A673 (cell line): ENCODE data around the gene CRLF1. TPM values are rescaled to one million over a fixed set of nuclear protein-coding genes. Genes with fewer than 3 reads are reported as not detected.

Experiments
- BruUV-seq: library from RNA; stranded (reverse); fragments of 400-500 nt; replicated peaks from 2 replicates; lab custom pipeline; 2021; lab: Mats Ljungman, UMichigan
- CTCF ChIA-PET: fragments of 300-600 bp; sonication (Branson Sonifier 250); formaldehyde crosslinking; loops from one replicate; lab custom pipeline; 2022; ENCODE audit warnings: antibody characterized with exemption; lab: Charles Lee
- POLR2A ChIA-PET: fragments of 300-600 bp; sonication (Branson Sonifier 250); formaldehyde crosslinking; loops from one replicate; lab custom pipeline; 2022; ENCODE audit warnings: antibody characterized with exemption; ENCODE audit not compliant: low non-redundant PET; lab: Charles Lee
- DNase-seq: peaks from one replicate; pipeline ENCODE4 v3.0.0-alpha.2; 2015; ENCODE audit warnings: low spot score
- H3K27ac ChIP-seq: fragments of 200-600 bp; sonication (generic); 2 replicates; pipeline ENCODE4 v1.5.1; 2016; ENCODE audit warnings: mixed run types, low read depth, mild to moderate bottlenecking, mixed read lengths, antibody characterized with exemption, low read length; ENCODE audit not compliant: poor library complexity, severe bottlenecking
- H3K27me3 ChIP-seq: fragments of 200-600 bp; sonication (generic); replicated peaks from 2 replicates; pipeline ENCODE4 v1.6.1; 2017; ENCODE audit warnings: mixed run types, low read depth, mild to moderate bottlenecking, mixed read lengths, antibody characterized with exemption, low read length; ENCODE audit not compliant: insufficient read depth, poor library complexity
- H3K36me3 ChIP-seq: fragments of 200-600 bp; sonication (generic); 2 replicates; pipeline ENCODE4 v1.6.1; 2016; ENCODE audit warnings: mixed run types, mild to moderate bottlenecking, mixed read lengths, antibody characterized with exemption, low read length; ENCODE audit not compliant: insufficient read depth, poor library complexity, severe bottlenecking
- H3K4me1 ChIP-seq: fragments of 200-600 bp; sonication (generic); 2 replicates; pipeline ENCODE4 v1.6.1; 2017; ENCODE audit warnings: mixed run types, mild to moderate bottlenecking, mixed read lengths, antibody characterized with exemption, low read length; ENCODE audit not compliant: insufficient read depth, poor library complexity, severe bottlenecking
- H3K4me3 ChIP-seq: fragments of 200-600 bp; sonication (generic); 2 replicates; pipeline ENCODE4 v1.5.1; 2016; ENCODE audit warnings: low read depth, mixed run types, mild to moderate bottlenecking, mixed read lengths, low read length; ENCODE audit not compliant: poor library complexity, severe bottlenecking
- H3K9me3 ChIP-seq: fragments of 200-600 bp; sonication (generic); 2 replicates; pipeline ENCODE4 v1.6.1; 2016; ENCODE audit warnings: mixed run types, low read depth, mild to moderate bottlenecking, mixed read lengths, antibody characterized with exemption, low read length; ENCODE audit not compliant: poor library complexity, severe bottlenecking
- CTCF ChIP-seq: fragments of 300-800, 200-600 bp; sonication (generic); conservative IDR thresholded peaks from 2 replicates; pipeline ENCODE4 v1.5.1; 2017; ENCODE audit warnings: low read depth, mild to moderate bottlenecking, antibody characterized with exemption, low read length, moderate library complexity, mixed read lengths
- EZH2 ChIP-seq: fragments of 200-600 bp; sonication (generic); IDR thresholded peaks from 2 replicates; pipeline ENCODE4 v1.6.1; 2017; ENCODE audit warnings: borderline replicate concordance, low read depth, mild to moderate bottlenecking, mixed read lengths, antibody characterized with exemption, low read length; ENCODE audit not compliant: poor library complexity, severe bottlenecking
- intact Hi-C: fragments of 100-400 bp; cut with micrococcal nuclease; formaldehyde crosslinking; loops from one replicate; pipeline ENCODE4 v1.10.0; 2022; ENCODE audit not compliant: unreplicated experiment
- total RNA-seq: library from RNA; stranded (reverse); gene quantifications from 2 replicates; pipeline ENCODE4 v1.2.3, GENCODE V29; 2021

The CRLF1 gene
- total RNA-seq, 1 experiment from 2014 or later: 192 TPM

DNA sequence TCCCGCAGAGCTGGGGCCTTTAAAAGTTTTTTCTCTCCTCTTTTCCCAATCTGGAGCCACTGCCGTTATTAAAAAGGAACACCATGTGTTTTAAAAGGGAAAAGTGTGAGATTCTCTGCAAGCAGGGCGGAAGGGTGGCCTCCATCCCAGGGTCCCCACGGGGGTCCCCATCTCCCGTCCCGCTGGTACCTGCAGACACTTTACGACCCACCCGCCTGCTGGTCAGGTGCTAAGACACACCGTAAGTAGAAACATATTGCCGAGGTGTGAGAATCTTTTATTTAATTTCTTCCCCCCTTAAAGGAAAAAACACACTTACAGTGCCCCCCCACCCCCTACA, 1.8 kb downstream of the CRLF1 start:
- intact Hi-C loops: no loop called here
- no peak for DNase-seq
- Histone ChIP-seq H3K9me3 (no peaks in the 10 kb centered on the region), H3K36me3 (peaks cover 4% of the 10 kb centered on the region), H3K4me3 (peak overlapping the region; percentile 87), H3K4me1 (peaks cover 38% of the 10 kb centered on the region), H3K27ac (peak overlapping the region; percentile 89), H3K27me3 (no peaks in the 10 kb centered on the region)
- no peak for TF ChIP-seq EZH2
- TF ChIP-seq CTCF: no peak
- BruUV-seq: no TSS peak
- POLR2A ChIA-PET: no interaction called here
- CTCF ChIA-PET: no interaction called here

DNA sequence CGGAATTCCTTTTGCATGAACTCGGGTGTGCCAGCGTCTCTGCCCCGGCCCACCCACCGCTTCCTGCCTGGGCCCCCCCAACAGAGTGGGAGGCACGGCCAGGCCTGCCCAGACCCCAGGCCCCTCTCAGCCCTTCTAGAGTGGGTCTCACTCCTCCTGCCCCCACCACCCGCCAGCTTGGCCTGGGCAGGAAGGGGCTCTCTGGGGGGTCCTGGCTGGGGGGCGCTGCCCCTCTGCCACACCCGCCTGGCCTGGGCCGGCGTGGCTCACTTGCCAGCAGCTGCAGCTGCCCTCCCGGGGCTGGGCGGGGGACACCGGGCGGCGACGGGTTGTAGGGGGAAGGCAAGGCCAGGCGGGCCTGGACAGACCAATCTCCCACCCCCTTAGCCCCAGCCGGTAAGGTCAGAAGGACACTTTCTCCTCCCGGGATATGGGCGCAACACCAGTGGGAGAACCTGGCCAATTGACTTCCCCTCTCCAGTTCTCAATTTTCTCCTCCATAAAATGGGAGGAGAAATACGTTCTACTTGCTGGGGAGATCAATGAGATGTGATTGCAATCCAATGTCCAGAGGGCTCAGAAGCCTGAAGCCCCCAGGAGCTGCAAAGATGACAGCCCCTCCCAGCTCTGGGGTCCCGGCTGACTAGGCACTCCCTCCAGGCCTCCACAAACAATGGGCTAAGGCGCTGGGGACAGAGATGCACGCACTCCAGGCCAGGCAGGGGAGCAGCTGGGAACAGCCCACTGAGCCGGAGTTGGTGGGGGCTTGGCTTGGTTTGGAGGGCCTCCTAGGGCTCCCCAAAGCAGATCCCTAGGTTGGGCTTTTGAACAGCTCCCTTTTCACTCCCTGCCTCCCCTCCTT, 2.4 kb downstream of the CRLF1 start:
- H3K9me3 ChIP-seq: no peaks in the 10 kb centered on the region
- ChIA-PET CTCF (no interaction called here), POLR2A (no interaction called here)
- H3K36me3 ChIP-seq: peaks cover 8% of the 10 kb centered on the region
- no peaks in the 10 kb centered on the region for H3K27me3 ChIP-seq
- intact Hi-C loops: no loop called here
- H3K27ac ChIP-seq: peak overlapping the region; percentile 89
- H3K4me1 ChIP-seq: peaks cover 32% of the 10 kb centered on the region
- no TSS peak for BruUV-seq
- H3K4me3 ChIP-seq: peak overlapping the region; percentile 87
- no peak for DNase-seq
- TF ChIP-seq EZH2: no peak
- no peak for TF ChIP-seq CTCF

- CTCF ChIA-PET: no interaction called here
- H3K4me1 ChIP-seq: peaks cover 31% of the 10 kb centered on the region
- intact Hi-C loops: no loop called here
- no peak for DNase-seq
- H3K9me3 ChIP-seq: no peaks in the 10 kb centered on the region
- peaks cover 15% of the 10 kb centered on the region for H3K36me3 ChIP-seq
- no peaks in the 10 kb centered on the region for H3K27me3 ChIP-seq
- BruUV-seq: no TSS peak
- no peak overlapping the region for H3K27ac ChIP-seq
- POLR2A ChIA-PET: no interaction called here
- TF ChIP-seq EZH2 (no peak), CTCF (no peak)
- no peak overlapping the region for H3K4me3 ChIP-seq
Observed at GRCh38 chr19:18603255-18603957, 3.2 kb downstream of the CRLF1 start.
